ENCODE data around the gene PPP2R5C.

The PPP2R5C gene

GRCh38 chr14:101929946-101930345, 168.4 kb downstream of the PPP2R5C start:
- H3K27me3 ChIP-seq (ENCODE audit: control insufficient read depth in 1 of 2, insufficient read depth in 2 of 2, low read length in 2 of 2) = no peaks in the 10 kb centered on the region
- no peak overlapping the region for H3K27ac ChIP-seq (ENCODE audit: low read depth, low read length)
- peaks cover 0 to 6% of the 10 kb centered on the region in 2 donors for H3K4me1 ChIP-seq (ENCODE audit: control insufficient read depth in 1 of 2, insufficient read depth in 2 of 2, low read length in 2 of 2)
- H3K9ac ChIP-seq (ENCODE audit: low read depth in 1 of 2, low read length in 2 of 2) = no peak overlapping the region
- no peak overlapping the region for H3K4me3 ChIP-seq (ENCODE audit: low read depth in 1 of 2, low read length in 2 of 2)
- H3K36me3 ChIP-seq (ENCODE audit: control insufficient read depth in 1 of 2, insufficient read depth in 2 of 2, low read length in 2 of 2) = peaks cover 5 to 21% of the 10 kb centered on the region in 2 donors
- no peaks in the 10 kb centered on the region for H3K9me3 ChIP-seq (ENCODE audit: control insufficient read depth in 1 of 2, low read length in 2 of 2)

- H3K27me3 ChIP-seq (ENCODE audit: control insufficient read depth in 1 of 2, insufficient read depth in 2 of 2, low read length in 2 of 2) = no peaks in the 10 kb centered on the region
- H3K4me3 ChIP-seq (ENCODE audit: low read depth in 1 of 2, low read length in 2 of 2) = no peak overlapping the region
- no peak overlapping the region for H3K9ac ChIP-seq (ENCODE audit: low read depth in 1 of 2, low read length in 2 of 2)
- H3K27ac ChIP-seq (ENCODE audit: low read depth, low read length) = no peak overlapping the region
- H3K9me3 ChIP-seq (ENCODE audit: control insufficient read depth in 1 of 2, low read length in 2 of 2) = no peaks in the 10 kb centered on the region
- H3K36me3 ChIP-seq (ENCODE audit: control insufficient read depth in 1 of 2, insufficient read depth in 2 of 2, low read length in 2 of 2) = peaks cover 0 to 11% of the 10 kb centered on the region in 2 donors
- H3K4me1 ChIP-seq (ENCODE audit: control insufficient read depth in 1 of 2, insufficient read depth in 2 of 2, low read length in 2 of 2) = peaks cover 0 to 6% of the 10 kb centered on the region in 2 donors
Measured at GRCh38 chr14:101932673-101933072, 171.2 kb downstream of the PPP2R5C start.

- H3K4me3 ChIP-seq (ENCODE audit: low read depth in 1 of 2, low read length in 2 of 2) = no peak overlapping the region
- H3K9ac ChIP-seq (ENCODE audit: low read depth in 1 of 2, low read length in 2 of 2) = no peak overlapping the region
- H3K27me3 ChIP-seq (ENCODE audit: control insufficient read depth in 1 of 2, insufficient read depth in 2 of 2, low read length in 2 of 2) = no peaks in the 10 kb centered on the region
- H3K4me1 ChIP-seq (ENCODE audit: control insufficient read depth in 1 of 2, insufficient read depth in 2 of 2, low read length in 2 of 2) = peaks cover 0 to 4% of the 10 kb centered on the region in 2 donors
- H3K27ac ChIP-seq (ENCODE audit: low read depth, low read length) = no peak overlapping the region
- H3K36me3 ChIP-seq (ENCODE audit: control insufficient read depth in 1 of 2, insufficient read depth in 2 of 2, low read length in 2 of 2) = peaks cover 0 to 11% of the 10 kb centered on the region in 2 donors
- no peaks in the 10 kb centered on the region for H3K9me3 ChIP-seq (ENCODE audit: control insufficient read depth in 1 of 2, low read length in 2 of 2)
Measured at GRCh38 chr14:101933209-101933608, 171.7 kb downstream of the PPP2R5C start.

GRCh38 chr14:101934601-101935150, 173.2 kb downstream of the PPP2R5C start:
- H3K27ac ChIP-seq (ENCODE audit: low read depth, low read length) = no peak overlapping the region
- no peaks in the 10 kb centered on the region for H3K4me1 ChIP-seq (ENCODE audit: control insufficient read depth in 1 of 2, insufficient read depth in 2 of 2, low read length in 2 of 2)
- no peaks in the 10 kb centered on the region for H3K9me3 ChIP-seq (ENCODE audit: control insufficient read depth in 1 of 2, low read length in 2 of 2)
- H3K36me3 ChIP-seq (ENCODE audit: control insufficient read depth in 1 of 2, insufficient read depth in 2 of 2, low read length in 2 of 2) = no peaks in the 10 kb centered on the region
- H3K4me3 ChIP-seq (ENCODE audit: low read depth in 1 of 2, low read length in 2 of 2) = no peak overlapping the region
- no peaks in the 10 kb centered on the region for H3K27me3 ChIP-seq (ENCODE audit: control insufficient read depth in 1 of 2, insufficient read depth in 2 of 2, low read length in 2 of 2)
- H3K9ac ChIP-seq (ENCODE audit: low read depth in 1 of 2, low read length in 2 of 2) = no peak overlapping the region

- no peaks in the 10 kb centered on the region for H3K4me1 ChIP-seq (ENCODE audit: control insufficient read depth in 1 of 2, insufficient read depth in 2 of 2, low read length in 2 of 2)
- no peak overlapping the region for H3K9ac ChIP-seq (ENCODE audit: low read depth in 1 of 2, low read length in 2 of 2)
- H3K27ac ChIP-seq (ENCODE audit: low read depth, low read length) = no peak overlapping the region
- no peaks in the 10 kb centered on the region for H3K9me3 ChIP-seq (ENCODE audit: control insufficient read depth in 1 of 2, low read length in 2 of 2)
- H3K27me3 ChIP-seq (ENCODE audit: control insufficient read depth in 1 of 2, insufficient read depth in 2 of 2, low read length in 2 of 2) = no peaks in the 10 kb centered on the region
- no peak overlapping the region for H3K4me3 ChIP-seq (ENCODE audit: low read depth in 1 of 2, low read length in 2 of 2)
- H3K36me3 ChIP-seq (ENCODE audit: control insufficient read depth in 1 of 2, insufficient read depth in 2 of 2, low read length in 2 of 2) = no peaks in the 10 kb centered on the region
Measured at GRCh38 chr14:101937926-101938767, 176.6 kb downstream of the PPP2R5C start.

GRCh38 chr14:101939646-101940170, 178.2 kb downstream of the PPP2R5C start:
- H3K27ac ChIP-seq (ENCODE audit: low read depth, low read length) = no peak overlapping the region
- H3K4me1 ChIP-seq (ENCODE audit: control insufficient read depth in 1 of 2, insufficient read depth in 2 of 2, low read length in 2 of 2) = no peaks in the 10 kb centered on the region
- no peak overlapping the region for H3K4me3 ChIP-seq (ENCODE audit: low read depth in 1 of 2, low read length in 2 of 2)
- H3K36me3 ChIP-seq (ENCODE audit: control insufficient read depth in 1 of 2, insufficient read depth in 2 of 2, low read length in 2 of 2) = no peaks in the 10 kb centered on the region
- H3K27me3 ChIP-seq (ENCODE audit: control insufficient read depth in 1 of 2, insufficient read depth in 2 of 2, low read length in 2 of 2) = no peaks in the 10 kb centered on the region
- no peaks in the 10 kb centered on the region for H3K9me3 ChIP-seq (ENCODE audit: control insufficient read depth in 1 of 2, low read length in 2 of 2)
- no peak overlapping the region for H3K9ac ChIP-seq (ENCODE audit: low read depth in 1 of 2, low read length in 2 of 2)

GRCh38 chr14:101944451-101944850, 182.9 kb downstream of the PPP2R5C start:
- H3K27me3 ChIP-seq (ENCODE audit: control insufficient read depth in 1 of 2, insufficient read depth in 2 of 2, low read length in 2 of 2) = no peaks in the 10 kb centered on the region
- no peaks in the 10 kb centered on the region for H3K9me3 ChIP-seq (ENCODE audit: control insufficient read depth in 1 of 2, low read length in 2 of 2)
- no peak overlapping the region for H3K4me3 ChIP-seq (ENCODE audit: low read depth in 1 of 2, low read length in 2 of 2)
- H3K4me1 ChIP-seq (ENCODE audit: control insufficient read depth in 1 of 2, insufficient read depth in 2 of 2, low read length in 2 of 2) = peaks cover 7 to 8% of the 10 kb centered on the region in 2 donors
- H3K27ac ChIP-seq (ENCODE audit: low read depth, low read length) = no peak overlapping the region
- H3K9ac ChIP-seq (ENCODE audit: low read depth in 1 of 2, low read length in 2 of 2) = no peak overlapping the region
- H3K36me3 ChIP-seq (ENCODE audit: control insufficient read depth in 1 of 2, insufficient read depth in 2 of 2, low read length in 2 of 2) = no peaks in the 10 kb centered on the region

- Histone ChIP-seq H3K9me3 (ENCODE audit: control insufficient read depth in 1 of 2, low read length in 2 of 2) (no peaks in the 10 kb centered on the region), H3K27ac (ENCODE audit: low read depth, low read length) (no peak overlapping the region), H3K36me3 (ENCODE audit: control insufficient read depth in 1 of 2, insufficient read depth in 2 of 2, low read length in 2 of 2) (no peaks in the 10 kb centered on the region), H3K27me3 (ENCODE audit: control insufficient read depth in 1 of 2, insufficient read depth in 2 of 2, low read length in 2 of 2) (no peaks in the 10 kb centered on the region), H3K4me1 (ENCODE audit: control insufficient read depth in 1 of 2, insufficient read depth in 2 of 2, low read length in 2 of 2) (peaks cover 7 to 11% of the 10 kb centered on the region in 2 donors), H3K9ac (ENCODE audit: low read depth in 1 of 2, low read length in 2 of 2) (no peak overlapping the region), H3K4me3 (ENCODE audit: low read depth in 1 of 2, low read length in 2 of 2) (no peak overlapping the region)
Measured at GRCh38 chr14:101945171-101945570, 183.7 kb downstream of the PPP2R5C start.

- Histone ChIP-seq H3K9ac (ENCODE audit: low read depth in 1 of 2, low read length in 2 of 2) (peak overlapping the region; percentile 86 to 100), H3K27ac (ENCODE audit: low read depth, low read length) (peak overlapping the region; percentile 95), H3K27me3 (ENCODE audit: control insufficient read depth in 1 of 2, insufficient read depth in 2 of 2, low read length in 2 of 2) (no peaks in the 10 kb centered on the region), H3K4me3 (ENCODE audit: low read depth in 1 of 2, low read length in 2 of 2) (peak overlapping the region; percentile 77 to 98), H3K9me3 (ENCODE audit: control insufficient read depth in 1 of 2, low read length in 2 of 2) (no peaks in the 10 kb centered on the region), H3K4me1 (ENCODE audit: control insufficient read depth in 1 of 2, insufficient read depth in 2 of 2, low read length in 2 of 2) (peaks cover 7 to 21% of the 10 kb centered on the region in 2 donors), H3K36me3 (ENCODE audit: control insufficient read depth in 1 of 2, insufficient read depth in 2 of 2, low read length in 2 of 2) (peaks cover 0 to 1% of the 10 kb centered on the region in 2 donors)
Measured at GRCh38 chr14:101947577-101947903, 186.0 kb downstream of the PPP2R5C start.

- no peaks in the 10 kb centered on the region for H3K27me3 ChIP-seq (ENCODE audit: control insufficient read depth in 1 of 2, insufficient read depth in 2 of 2, low read length in 2 of 2)
- peaks cover 7 to 21% of the 10 kb centered on the region in 2 donors for H3K4me1 ChIP-seq (ENCODE audit: control insufficient read depth in 1 of 2, insufficient read depth in 2 of 2, low read length in 2 of 2)
- peak overlapping the region; percentile 92 to 98 for H3K4me3 ChIP-seq (ENCODE audit: low read depth in 1 of 2, low read length in 2 of 2)
- H3K27ac ChIP-seq (ENCODE audit: low read depth, low read length) = peak overlapping the region; percentile 96
- H3K36me3 ChIP-seq (ENCODE audit: control insufficient read depth in 1 of 2, insufficient read depth in 2 of 2, low read length in 2 of 2) = peaks cover 0 to 2% of the 10 kb centered on the region in 2 donors
- no peaks in the 10 kb centered on the region for H3K9me3 ChIP-seq (ENCODE audit: control insufficient read depth in 1 of 2, low read length in 2 of 2)
- H3K9ac ChIP-seq (ENCODE audit: low read depth in 1 of 2, low read length in 2 of 2) = peak overlapping the region; percentile 97 to 100
Measured at GRCh38 chr14:101947904-101948665, 186.6 kb downstream of the PPP2R5C start.

Data from duodenal mucosa (tissue), 2 donors.